GM23338 (cell line): Measurements from ENCODE around the gene FHL1. TPM values are rescaled to one million over a fixed set of nuclear protein-coding genes. Genes with fewer than 3 reads are reported as not detected.

ENCODE experiments used
- ATAC-seq: fragments of 200-7000 bp; cut with Tn5 transposase; 3 replicates; pipeline ENCODE4 v1.9.1; 2020
- DNase-seq: peaks from one replicate; pipeline ENCODE4 v3.0.0-alpha.2; 2015; ENCODE audit warnings: low spot score
- H2AFZ ChIP-seq: fragments of 200-600 bp; sonication (generic); 2 replicates; pipeline ENCODE4 v1.8.0; 2016; ENCODE audit warnings: antibody characterized with exemption, mild to moderate bottlenecking, moderate library complexity
- H3F3A ChIP-seq: fragments of 200-600 bp; sonication (generic); replicated peaks from 2 replicates; pipeline ENCODE4 v1.8.0; 2017; ENCODE audit warnings: antibody characterized with exemption, mixed run types, low read depth
- H3K27ac ChIP-seq: fragments of 200-600 bp; sonication (generic); 2 replicates; pipeline ENCODE4 v1.6.1; 2016; ENCODE audit warnings: low read depth
- H3K27me3 ChIP-seq: fragments of 200-600 bp; sonication (generic); 2 replicates; pipeline ENCODE4 v1.8.0; 2016; ENCODE audit warnings: mild to moderate bottlenecking, mixed run types, moderate library complexity; ENCODE audit not compliant: insufficient read depth
- H3K36me3 ChIP-seq: fragments of 200-600 bp; sonication (generic); 2 replicates; pipeline ENCODE4 v1.8.0; 2016; ENCODE audit warnings: mild to moderate bottlenecking; ENCODE audit not compliant: insufficient read depth
- H3K4me1 ChIP-seq: fragments of 200-600 bp; sonication (generic); 2 replicates; pipeline ENCODE4 v1.8.0; 2016; ENCODE audit warnings: mild to moderate bottlenecking, moderate library complexity; ENCODE audit not compliant: insufficient read depth
- H3K4me2 ChIP-seq: fragments of 200-600 bp; sonication (generic); 2 replicates; pipeline ENCODE4 v1.7.1; 2017; ENCODE audit warnings: mixed run types
- H3K4me3 ChIP-seq: fragments of 200-600 bp; sonication (generic); 2 replicates; pipeline ENCODE4 v1.6.1; 2016; ENCODE audit warnings: mixed run types
- H3K79me2 ChIP-seq: fragments of 200-600 bp; sonication (generic); replicated peaks from 2 replicates; pipeline ENCODE4 v1.8.0; 2017; ENCODE audit warnings: mild to moderate bottlenecking; ENCODE audit not compliant: insufficient read depth
- H3K9me2 ChIP-seq: fragments of 200-600 bp; sonication (generic); 2 replicates; pipeline ENCODE4 v1.8.0; 2017; ENCODE audit not compliant: insufficient read depth
- H4K20me1 ChIP-seq: fragments of 200-600 bp; sonication (generic); replicated peaks from 2 replicates; pipeline ENCODE4 v1.8.0; 2017; ENCODE audit warnings: mild to moderate bottlenecking; ENCODE audit not compliant: insufficient read depth
- H3K27ac Mint-ChIP-seq: 2 replicates; pipeline ENCODE4 v1.8.0; 2020; ENCODE audit warnings: inconsistent platforms, mild to moderate bottlenecking, moderate library complexity, mixed read lengths
- H3K27me3 Mint-ChIP-seq: 3 replicates; pipeline ENCODE4 v1.8.0; 2022; ENCODE audit warnings: low read depth, mild to moderate bottlenecking, moderate library complexity, mixed read lengths, inconsistent platforms; ENCODE audit not compliant: insufficient read depth, poor library complexity
- H3K36me3 Mint-ChIP-seq: 3 replicates; pipeline ENCODE4 v1.8.0; 2021; ENCODE audit warnings: low read depth, mild to moderate bottlenecking, inconsistent platforms, moderate library complexity, mixed read lengths
- H3K4me1 Mint-ChIP-seq: 3 replicates; pipeline ENCODE4 v1.8.0; 2020; ENCODE audit warnings: mild to moderate bottlenecking, inconsistent platforms, mixed read lengths
- H3K4me3 Mint-ChIP-seq: 3 replicates; pipeline ENCODE4 v1.8.0; 2021; ENCODE audit warnings: moderate library complexity, mild to moderate bottlenecking, inconsistent platforms, mixed read lengths
- H3K9me3 Mint-ChIP-seq: 3 replicates; pipeline ENCODE4 v1.8.0; 2020; ENCODE audit warnings: moderate library complexity, mild to moderate bottlenecking, inconsistent platforms, mixed read lengths
- CTCF ChIP-seq, 2 experiments: fragments of 200-600 bp in 1 of 2; sonication (generic) in 1 of 2; conservative IDR thresholded peaks; 2 replicates each; pipeline versions ENCODE4 v1.5.1 to v1.6.1; 2016 to 2017; ENCODE audit warnings: antibody characterized with exemption in 2 of 2, low read depth in 2 of 2, mild to moderate bottlenecking in 2 of 2, moderate library complexity in 1 of 2
- EZH2 ChIP-seq: fragments of 200-600 bp; sonication (generic); IDR thresholded peaks from one replicate; pipeline ENCODE4 v1.8.0; 2017; ENCODE audit warnings: antibody characterized with exemption, mild to moderate bottlenecking, low read depth; ENCODE audit not compliant: unreplicated experiment
- EZH2phosphoT487 ChIP-seq: fragments of 200-600 bp; sonication (generic); IDR thresholded peaks from one replicate; pipeline ENCODE4 v1.8.1; 2018; ENCODE audit warnings: antibody characterized with exemption; ENCODE audit not compliant: unreplicated experiment
- JUNB ChIP-seq: IDR thresholded peaks from one replicate; pipeline ENCODE4 v1.6.1; 2016; ENCODE audit warnings: antibody characterized with exemption; ENCODE audit not compliant: unreplicated experiment
- NANOG ChIP-seq: IDR thresholded peaks from 2 replicates; pipeline ENCODE4 v1.6.1; 2016; ENCODE audit warnings: antibody characterized with exemption, borderline replicate concordance
- POLR2AphosphoS5 ChIP-seq: IDR thresholded peaks from 2 replicates; pipeline ENCODE4 v1.6.1; 2016; ENCODE audit warnings: antibody characterized with exemption, low read depth
- REST ChIP-seq: IDR thresholded peaks from one replicate; pipeline ENCODE4 v1.6.1; 2018; ENCODE audit warnings: antibody characterized with exemption; ENCODE audit not compliant: unreplicated experiment
- ZNF114 ChIP-seq: fragments of 250-450 bp; sonication (Bioruptor Pico); IDR thresholded peaks from 2 replicates; pipeline ENCODE4 v1.5.0; 2020; ENCODE audit warnings: mild to moderate bottlenecking, moderate library complexity
- ZNF462 ChIP-seq: fragments of 250-450 bp; sonication (Bioruptor Pico); IDR thresholded peaks from 2 replicates; pipeline ENCODE4 v1.5.0; 2020; ENCODE audit warnings: mild to moderate bottlenecking, moderate library complexity
- polyA plus RNA-seq: library from polyadenylated mRNA; unstranded; fragments of >200 nt; fragmentation: Nextera tagmentation; extraction: Ambion mirVana; gene quantifications from 2 replicates; pipeline ENCODE4 v1.2.1, GENCODE V29; 2016
- total RNA-seq: library from RNA; depleted of rRNA; stranded (reverse); fragments of >200 nt; shearing (Covaris generic); gene quantifications from 2 replicates; pipeline ENCODE4 v1.2.3, GENCODE V29; 2014

The FHL1 gene
- total and polyA plus RNA-seq, 2 experiments from 2014 or later = 47.9 to 60.4 TPM

- no peaks in the 10 kb centered on the region; the same call in 1 of the 2 replicates for H4K20me1 ChIP-seq
- no peaks in the 10 kb centered on the region for H3K9me2 ChIP-seq
- H3K36me3 ChIP-seq = no peaks in the 10 kb centered on the region
- Mint-ChIP-seq H3K36me3 (no peaks in the 10 kb centered on the region), H3K4me1 (peaks cover 18% of the 10 kb centered on the region; the same call in 2 of the 3 replicates), H3K27me3 (no peaks in the 10 kb centered on the region), H3K4me3 (peak within 1 kb of the TSS; percentile 87), H3K9me3 (no peaks in the 10 kb centered on the region), H3K27ac (peak within 1 kb of the TSS; percentile 92)
- ATAC-seq = peak; percentile 92
- peak within 1 kb of the TSS; percentile 84 for H3K4me2 ChIP-seq
- H3K79me2 ChIP-seq = peaks cover 23% of the 10 kb centered on the region
- H3K27ac ChIP-seq = peak within 1 kb of the TSS; percentile 88; the same call in 1 of the 2 replicates
- no peaks in the 10 kb centered on the region for H3K27me3 ChIP-seq
- H3K4me3 ChIP-seq = peak within 1 kb of the TSS; percentile 69
- DNase-seq = peak; percentile 78
- 0 out of 2 replicates have a peak, but pooled peaks cover 3% of the 10 kb centered on the region for H3F3A ChIP-seq
- no peaks in the 10 kb centered on the region for H3K4me1 ChIP-seq
- peak within 1 kb of the TSS; percentile 97 for H2AFZ ChIP-seq
- TF ChIP-seq REST (no peak), NANOG (no peak), POLR2AphosphoS5 (peak; percentile 77), ZNF114 (CRISPR knock-in tag) (no peak), EZH2phosphoT487 (no peak), EZH2 (no peak)
Measured at GRCh38 chrX:136251041-136251991, 104.0 kb downstream of the FHL1 start, which contains the start of gene MAP7D3. TSS of gene MAP7D3 (minus strand) at chrX:136251400. CDS start at chrX:136251358, 42 bp downstream.

- no peaks in the 10 kb centered on the region for H3K9me2 ChIP-seq
- H3F3A ChIP-seq = 0 out of 2 replicates have a peak, but pooled peaks cover 3% of the 10 kb centered on the region
- no peak overlapping the region for H3K27ac ChIP-seq
- Mint-ChIP-seq H3K9me3 (no peaks in the 10 kb centered on the region), H3K36me3 (no peaks in the 10 kb centered on the region), H3K4me1 (peaks cover 16% of the 10 kb centered on the region), H3K4me3 (no peak overlapping the region), H3K27ac (no peak overlapping the region), H3K27me3 (peaks cover 1% of the 10 kb centered on the region)
- no peak overlapping the region for H3K4me3 ChIP-seq
- H3K36me3 ChIP-seq = no peaks in the 10 kb centered on the region
- DNase-seq (no peak), ATAC-seq (no peak)
- no peaks in the 10 kb centered on the region for H3K79me2 ChIP-seq
- no peaks in the 10 kb centered on the region for H4K20me1 ChIP-seq
- no peak overlapping the region for H2AFZ ChIP-seq
- H3K4me1 ChIP-seq = no peaks in the 10 kb centered on the region
- no peaks in the 10 kb centered on the region for H3K27me3 ChIP-seq
- H3K4me2 ChIP-seq = no peak overlapping the region
- TF ChIP-seq CTCF (conservative IDR thresholded peaks at IDR 0.05; ENCODE audit: low read depth in 2 of 2) (no peak), ZNF462 (no peak), JUNB (no peak)
Measured at GRCh38 chrX:136255541-136255940, 108.2 kb downstream of the FHL1 start.
